HG02759 (cell line): Measurements from ENCODE around the gene FGR.

ENCODE experiments used
- ATAC-seq: cut with Tn5 transposase; IDR thresholded peaks from one replicate; pipeline ENCODE4 v1.9.1; 2021; ENCODE audit warnings: mild to moderate bottlenecking, moderate library complexity; ENCODE audit not compliant: unreplicated experiment

Gene FGR

DNA sequence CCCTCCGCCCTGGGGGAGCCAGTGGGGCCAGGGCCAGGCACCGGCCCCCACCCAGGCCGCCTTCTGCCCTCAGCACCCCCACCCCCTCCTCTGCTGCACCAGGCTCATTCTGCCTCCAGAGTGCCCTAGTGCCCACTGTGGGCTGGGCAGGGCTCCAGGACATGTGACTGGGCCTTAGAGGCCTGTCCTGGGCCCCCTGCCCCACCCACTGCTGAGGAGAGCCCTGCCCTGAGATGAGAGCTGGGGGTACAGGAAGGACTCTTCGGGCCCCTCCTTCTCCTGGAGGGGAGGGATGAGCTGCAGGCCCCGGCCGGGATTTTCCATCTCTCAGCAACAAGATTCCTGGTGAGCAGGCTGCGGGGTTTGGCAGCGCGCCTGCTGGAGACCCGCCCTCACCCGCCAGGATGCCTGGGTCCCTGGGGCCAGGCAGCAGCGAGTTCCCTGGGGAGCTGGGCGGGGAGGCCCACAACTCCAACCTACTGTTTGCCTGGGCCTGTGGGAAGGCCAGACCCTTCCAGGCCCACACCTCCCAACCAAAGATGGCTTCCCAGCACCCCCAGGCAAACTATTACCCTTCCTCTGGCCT lies 45.1 kb downstream of the FGR start:
- ATAC-seq: no peak

DNA sequence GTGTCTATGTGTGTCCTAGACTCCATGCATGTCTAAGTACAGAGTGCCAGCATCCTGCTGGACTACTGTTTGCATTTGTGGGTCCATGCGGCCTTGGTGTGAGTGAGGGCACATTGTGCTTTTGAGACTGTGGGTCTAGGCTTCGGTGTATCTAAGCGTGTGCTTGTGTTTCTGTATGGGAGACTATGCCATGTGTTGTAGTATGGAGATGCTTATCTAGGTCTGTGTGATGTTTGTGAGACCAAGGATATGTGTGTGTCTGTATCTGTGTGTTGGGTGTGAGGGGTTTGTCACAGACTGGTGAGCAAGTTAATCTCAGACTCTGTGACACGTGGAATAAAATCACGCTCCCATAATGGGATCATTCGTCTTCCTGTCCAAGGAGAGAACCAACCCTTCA lies 45.5 kb downstream of the FGR start:
- no peak for ATAC-seq

DNA sequence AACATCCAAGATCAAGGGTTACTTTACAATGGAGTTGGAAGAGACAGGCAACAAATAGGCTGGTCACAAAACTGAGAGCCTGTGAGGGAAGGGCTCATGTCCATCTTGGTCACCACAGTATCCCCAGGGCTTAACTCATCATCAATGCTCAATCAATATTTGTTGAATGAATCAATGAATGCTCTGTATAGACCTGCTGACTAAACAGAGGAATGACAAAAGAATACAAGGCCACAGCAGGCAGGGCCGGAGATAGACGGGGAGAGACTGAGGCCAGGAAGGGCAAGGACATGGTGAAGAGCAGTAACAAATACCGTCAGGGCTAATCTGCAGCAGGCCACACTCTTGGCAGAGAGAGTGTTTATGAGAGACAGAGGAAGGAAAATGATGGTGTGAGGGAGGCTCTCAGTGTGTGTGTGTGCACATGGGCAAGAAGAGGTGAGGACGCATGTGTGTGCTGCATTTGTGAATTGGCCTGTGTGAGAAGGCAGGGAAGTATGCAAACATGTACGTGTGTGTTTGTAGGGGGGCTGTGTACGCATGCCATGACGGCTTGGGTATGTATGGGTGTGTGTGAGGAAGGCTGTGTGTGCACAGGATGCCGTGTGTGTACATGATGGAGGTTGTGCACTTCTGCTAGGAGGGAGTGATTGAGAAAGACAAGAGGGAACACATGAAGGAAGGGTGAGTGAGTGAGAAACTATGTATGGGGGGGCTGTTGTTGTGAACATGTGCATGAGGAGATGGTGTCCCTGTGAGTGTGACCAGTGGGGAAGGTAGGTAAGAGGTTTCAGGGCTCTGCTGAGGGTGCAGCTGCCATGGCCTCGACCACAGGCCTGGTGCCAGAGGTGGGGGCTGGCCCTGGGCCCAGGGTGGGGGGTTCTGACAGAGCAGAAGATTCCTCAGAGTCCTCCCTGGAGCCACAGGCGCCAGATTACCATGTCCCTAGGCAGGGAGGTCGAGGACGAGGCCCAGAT lies 46.4 kb downstream of the FGR start:
- no peak for ATAC-seq

DNA sequence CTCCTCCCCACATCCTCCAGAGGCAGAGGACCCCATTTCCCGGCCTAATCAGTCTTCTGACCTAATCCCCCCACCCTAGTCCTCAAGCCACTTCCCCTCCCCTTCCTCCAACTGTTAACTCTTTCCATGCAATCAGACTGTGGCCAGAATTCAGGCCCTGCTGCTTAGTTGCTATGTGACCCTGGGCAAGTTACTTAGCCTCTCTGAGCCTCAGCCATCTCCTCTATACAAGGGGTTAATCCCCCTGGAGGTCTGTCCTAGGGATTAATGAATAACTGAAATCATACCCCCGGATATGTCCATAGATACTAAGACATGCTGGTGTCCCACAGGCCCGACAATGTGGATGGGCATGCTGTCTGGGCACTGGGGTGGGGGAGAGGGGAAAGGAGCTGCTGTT lies 49.3 kb downstream of the FGR start:
- no peak for ATAC-seq

DNA sequence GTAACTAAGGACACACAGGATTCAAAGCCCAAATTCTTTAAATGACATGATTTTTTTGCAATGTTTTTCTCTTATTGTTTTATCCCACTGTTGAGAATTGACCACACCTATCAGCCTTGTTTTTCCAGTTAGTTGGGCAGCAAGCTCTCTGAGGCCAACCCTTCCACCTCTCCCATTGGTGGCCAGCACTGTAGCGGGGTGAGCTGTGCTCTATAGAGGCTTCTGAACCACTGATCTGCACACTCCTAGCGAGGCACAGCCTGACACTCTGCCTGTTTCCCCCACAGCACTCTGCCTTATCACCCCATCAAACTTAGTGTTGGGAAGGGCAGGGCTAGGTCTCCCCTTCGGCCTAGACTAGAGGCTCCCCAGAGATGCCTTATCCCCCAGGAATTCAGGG lies 50.5 kb downstream of the FGR start:
- ATAC-seq: no peak

DNA sequence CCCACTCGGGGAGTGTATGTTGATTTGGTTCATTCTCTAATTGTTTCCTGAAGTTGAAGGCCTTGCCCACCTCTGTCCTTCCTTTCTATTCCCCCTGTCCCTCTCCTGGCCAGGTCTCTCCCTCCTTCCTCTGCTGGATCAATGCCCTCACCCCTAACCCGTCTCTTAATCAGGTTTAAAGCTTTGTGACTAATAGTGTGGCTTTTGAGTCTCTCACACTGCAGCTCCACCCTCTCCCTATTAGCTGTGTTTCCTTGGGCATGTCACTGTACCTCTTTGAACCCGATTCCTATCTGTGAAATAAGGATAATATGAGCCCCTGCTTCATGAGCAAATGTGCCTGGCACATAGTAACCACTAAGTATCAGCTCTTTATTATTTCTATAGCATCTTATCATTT lies 51.5 kb downstream of the FGR start:
- no peak for ATAC-seq

DNA sequence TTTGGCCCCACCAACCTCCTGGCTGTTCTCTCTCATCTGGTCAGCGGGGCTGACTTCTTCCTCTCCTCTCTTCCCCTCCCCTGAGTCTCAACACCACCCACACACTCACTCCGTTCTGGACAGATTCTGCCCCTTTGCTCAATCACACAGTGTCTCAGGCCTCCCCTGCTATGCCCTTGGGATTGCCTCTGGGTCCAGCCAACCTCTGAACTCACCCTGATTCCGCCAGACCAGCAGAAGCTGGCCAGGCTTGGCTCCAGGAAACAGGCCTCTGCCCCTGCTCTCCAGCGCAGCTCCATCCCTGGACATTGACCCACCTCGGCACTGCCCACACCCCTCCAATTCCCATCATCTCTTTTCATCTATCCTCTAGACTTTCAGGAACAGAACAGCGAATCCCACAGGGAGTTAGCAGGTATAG lies 53.2 kb downstream of the FGR start:
- no peak for ATAC-seq

DNA sequence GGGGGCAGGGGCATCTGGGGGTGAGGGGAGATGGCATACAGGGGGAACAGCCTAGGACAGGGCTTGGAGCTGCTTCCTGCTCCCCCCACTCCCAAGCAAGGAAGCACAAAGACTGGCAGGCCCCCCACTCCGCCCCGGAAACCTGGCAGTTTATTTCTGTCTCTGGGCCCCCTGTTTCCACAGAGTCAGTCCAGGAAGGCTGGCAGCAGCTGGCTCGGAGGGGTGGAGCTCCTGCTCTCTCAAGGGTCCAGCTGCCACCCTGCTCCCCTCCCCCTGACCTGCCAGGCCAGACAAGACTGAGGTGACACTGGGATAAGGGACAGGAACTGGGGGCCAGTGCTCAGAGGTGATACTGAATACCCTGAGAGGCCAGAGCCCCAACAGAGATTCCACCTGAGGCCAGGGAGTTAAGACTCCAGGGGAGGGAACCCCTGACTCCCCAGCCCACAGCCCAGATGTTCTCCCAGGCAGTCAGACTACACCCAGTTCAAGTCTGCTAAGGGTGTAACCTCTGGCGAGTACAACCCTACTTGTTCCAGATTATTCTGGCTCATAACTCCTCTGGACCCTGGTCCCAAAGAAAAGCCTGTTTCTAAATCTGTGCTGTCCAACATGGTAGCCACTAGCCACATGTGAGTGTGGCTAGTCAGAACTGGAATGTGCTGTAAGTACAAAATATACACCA lies 57.3 kb downstream of the FGR start:
- ATAC-seq: no peak

DNA sequence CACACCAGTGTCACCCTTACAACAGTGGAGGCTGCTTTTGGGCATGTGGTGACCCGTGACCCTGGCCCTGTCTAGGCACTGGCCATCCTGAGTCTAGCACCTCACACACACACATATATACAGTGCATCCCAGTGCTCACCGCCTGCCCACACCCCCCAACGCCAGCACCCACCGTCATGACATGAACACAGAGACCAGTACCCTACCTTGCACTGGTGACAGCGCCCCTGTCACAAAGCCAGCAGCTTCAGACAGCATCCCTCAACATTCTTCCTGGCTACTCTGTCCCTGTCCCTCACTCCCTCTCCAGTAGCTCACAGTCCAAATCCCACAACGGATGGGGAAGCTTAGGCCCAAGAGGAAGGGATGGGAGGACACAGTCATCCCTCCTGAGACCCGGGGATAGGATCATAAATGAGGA lies 58.2 kb downstream of the FGR start:
- no peak for ATAC-seq

DNA sequence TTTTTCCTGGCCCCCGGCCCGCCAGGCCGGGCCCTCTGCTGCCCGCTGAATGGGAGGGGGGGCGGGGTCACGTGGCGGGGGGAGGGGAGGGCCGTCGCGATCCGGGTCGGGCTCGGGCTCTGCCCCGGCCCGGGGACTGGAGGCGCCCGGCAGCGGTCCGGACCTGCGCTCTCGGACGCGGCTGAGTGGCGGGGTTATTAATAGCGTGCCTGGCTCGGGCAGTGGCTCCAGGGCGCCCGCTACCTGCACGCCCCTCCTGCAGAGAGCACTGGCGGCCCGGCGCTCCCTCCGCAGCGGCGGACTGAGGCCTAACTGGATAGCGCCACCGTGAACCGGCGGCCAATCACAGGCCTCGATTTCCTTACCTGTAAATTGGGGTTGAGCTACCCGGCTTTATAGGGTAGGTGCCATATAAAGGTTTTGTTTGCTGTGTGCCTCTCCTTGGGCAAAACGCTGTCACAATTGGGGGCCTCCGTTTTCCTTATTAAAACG lies 59.1 kb downstream of the FGR start:
- ATAC-seq: no peak

DNA sequence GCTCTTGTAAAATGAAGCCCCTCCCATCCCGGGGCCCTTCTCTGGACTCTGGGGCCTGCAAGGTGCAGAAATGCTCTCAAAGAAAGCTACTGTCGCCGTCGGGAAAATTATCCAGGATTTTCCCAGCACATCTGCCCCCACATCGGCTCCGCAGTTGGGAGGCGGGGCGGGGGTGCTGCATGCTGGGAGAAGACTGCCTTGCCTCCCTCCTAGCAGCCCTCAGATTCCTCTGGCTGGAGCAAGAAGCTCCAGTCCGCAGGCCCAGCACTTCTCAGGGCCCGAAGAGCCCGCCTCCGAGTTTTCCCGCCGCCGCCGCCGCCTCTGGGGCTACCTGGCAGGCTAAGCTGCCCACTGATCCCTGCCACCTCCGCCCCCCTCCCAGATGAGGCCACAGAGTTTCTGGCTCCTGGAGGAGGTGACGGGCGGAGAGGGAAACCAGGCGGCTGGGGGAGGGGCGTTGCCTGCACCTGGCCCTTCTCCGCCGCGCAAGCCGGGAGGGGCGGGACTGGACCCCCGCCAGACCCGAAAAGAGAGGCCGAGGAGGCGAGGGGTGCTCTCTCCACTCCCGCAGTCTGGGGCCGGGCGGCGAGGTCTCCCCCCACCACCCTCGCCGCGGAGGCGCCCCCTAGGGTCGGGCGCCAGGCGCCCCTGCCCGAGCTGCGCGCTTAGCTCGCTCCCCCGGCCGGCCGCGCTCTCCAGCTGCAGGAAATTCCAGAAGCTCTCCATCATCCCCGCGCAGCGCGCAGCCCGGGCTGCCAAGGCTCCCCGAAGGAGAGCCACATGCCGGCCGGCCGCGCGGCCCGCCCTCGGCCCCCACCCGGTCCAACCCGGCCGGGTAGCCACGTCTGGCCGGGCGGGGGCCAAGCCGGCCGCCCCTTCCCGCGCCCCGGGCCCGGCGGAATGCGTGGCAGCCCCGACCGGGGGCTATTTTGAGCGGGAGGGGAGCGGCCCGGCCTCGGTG lies 59.8 kb downstream of the FGR start:
- ATAC-seq: no peak

DNA sequence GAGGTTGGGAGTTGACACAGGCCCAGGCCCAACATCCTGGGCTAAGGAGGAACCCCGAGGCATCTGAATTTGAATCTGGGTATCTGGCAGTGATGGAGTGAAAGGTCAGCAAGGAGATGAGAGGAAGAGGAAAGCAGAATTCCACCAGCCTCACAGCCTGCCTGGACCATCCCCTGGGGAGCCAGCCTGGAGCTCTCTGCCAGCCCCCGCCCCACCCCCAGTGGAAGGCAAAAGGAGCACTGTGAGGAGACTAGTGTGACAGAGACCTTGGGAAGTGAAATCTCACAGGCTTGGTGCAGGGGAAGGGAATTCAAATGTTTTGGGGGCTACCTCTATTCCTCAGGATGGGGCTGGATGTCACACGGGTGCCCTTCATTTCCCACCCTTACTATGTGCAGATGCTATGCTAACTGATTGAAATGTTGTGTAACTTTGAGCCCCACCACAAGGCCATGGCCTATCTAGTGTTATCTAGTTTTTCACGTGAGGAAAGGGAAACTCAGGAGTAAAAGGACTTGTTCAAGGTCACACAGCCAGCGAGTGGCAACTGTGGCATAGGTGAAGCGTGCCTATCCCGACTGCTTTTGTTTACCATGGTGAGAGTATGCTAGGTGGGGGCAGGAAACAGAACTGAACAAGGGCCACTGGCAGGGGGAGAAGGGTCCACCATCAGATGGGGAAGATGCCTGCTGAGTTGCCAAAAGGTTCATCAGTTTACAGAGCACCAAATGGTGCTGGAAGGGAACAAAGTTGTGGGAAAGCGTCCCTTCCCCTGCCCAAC lies 60.8 kb downstream of the FGR start:
- ATAC-seq: no peak

DNA sequence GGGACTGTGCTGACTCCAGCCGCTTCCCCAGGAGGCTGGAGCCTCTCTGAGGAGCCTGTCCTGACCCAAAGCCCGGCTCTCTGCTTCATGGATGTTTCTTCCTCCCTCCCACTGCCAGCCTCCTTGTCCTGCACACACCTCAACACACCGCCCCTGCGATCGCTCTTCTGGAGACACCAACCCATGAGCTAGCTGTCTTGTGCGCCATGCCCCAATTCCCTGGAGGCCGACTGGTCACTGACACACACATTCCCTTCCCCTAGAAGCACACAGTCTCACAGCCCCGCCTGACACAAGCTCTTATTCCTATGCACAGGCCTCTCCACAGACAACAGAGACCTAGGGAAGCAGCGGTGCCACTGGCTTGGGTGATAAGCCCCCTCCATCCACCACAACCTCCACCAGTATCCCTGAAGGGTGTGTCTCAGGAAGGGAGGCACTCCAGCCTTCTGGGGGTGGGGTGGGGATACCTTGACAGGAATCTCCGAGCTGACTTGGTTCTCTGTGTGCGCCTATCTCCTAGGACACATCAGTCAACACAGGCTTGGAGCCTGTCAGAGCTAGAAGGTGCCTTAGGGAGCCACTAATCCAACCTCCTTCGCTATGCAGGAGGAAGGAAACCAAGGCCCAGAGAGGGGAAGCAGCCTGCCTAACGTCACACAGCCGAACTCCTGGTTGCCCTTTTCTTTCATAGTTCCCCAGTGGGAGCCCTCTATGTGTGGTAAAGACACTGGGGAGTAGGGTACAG lies 62.1 kb downstream of the FGR start:
- ATAC-seq: no peak

DNA sequence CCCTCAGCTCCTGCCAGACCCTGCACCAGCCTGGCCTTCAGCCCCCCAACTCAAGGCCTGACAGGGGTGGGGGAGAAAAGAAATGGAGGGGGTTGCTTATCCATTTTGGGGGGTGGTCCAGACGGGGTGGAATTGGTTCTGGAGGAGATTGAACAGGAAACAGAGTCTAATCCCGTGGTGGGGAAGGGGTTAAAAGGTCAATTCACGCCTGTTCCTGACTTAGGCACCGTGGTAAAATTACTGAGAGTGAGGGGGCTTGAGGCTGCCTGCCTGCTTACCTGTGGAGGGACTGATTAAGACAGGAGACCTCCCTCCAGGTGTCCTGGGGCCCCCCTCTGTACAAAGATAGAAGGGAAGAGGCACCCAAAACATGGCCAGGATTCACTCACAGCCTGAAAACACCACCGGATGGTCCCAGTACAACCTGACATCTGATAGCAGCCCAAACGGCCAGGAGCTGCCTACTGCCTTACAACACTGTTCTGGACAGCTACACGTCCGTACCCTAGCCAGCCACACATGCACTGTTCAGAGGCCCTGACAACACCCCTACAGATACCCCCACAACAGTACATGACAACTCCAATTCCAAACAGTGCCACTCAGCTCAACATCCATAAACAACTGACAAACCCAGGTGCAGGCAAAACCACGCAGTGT lies 62.8 kb downstream of the FGR start:
- ATAC-seq: no peak

DNA sequence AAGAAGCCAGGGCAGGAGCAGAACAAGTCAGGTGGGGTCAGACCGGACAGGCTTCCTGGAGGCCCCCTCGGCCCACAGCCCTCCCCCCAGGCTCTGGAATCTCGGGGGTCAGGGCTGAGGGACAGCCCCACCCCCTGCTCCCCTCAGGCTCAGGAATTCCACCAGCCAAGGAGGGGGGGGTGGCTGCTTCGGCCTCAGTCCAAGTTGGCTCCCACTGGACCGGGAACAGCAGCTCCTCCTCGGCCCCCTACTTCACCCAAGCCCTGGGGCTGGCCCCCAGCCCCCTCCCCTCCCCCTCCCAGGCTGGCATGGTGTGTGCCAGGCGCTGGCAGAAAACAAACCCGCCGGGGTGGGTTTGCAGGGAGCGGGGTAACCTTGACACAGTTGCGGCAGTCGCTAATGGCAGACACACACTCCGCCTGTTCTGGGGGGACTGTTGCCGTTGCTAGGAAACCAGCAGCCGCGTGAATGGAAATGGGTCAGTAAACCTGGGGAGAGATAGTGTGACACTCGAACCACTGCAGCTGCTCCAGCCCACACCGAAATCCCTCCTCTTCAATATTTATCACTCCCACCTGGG lies 63.5 kb downstream of the FGR start:
- ATAC-seq: no peak

DNA sequence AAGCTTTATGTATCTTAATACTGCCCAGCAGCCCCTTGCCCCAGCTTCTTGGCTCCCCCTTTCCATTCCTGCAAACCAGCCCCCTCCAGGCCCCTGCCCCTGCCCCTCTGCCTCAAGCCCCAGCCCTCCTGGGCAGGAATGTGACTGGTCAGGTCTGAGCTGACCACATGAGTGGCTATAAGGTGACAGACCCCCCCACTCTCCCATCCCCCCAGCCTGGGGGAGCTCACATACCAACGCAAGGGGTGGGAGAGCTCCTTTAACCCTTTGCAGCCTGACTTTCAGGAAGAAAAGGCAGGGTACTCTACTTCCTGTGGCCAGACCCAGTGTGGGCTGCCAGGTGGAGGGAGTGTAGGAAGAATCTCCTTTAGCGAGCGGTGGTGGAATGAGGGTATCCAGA lies 64.2 kb downstream of the FGR start:
- ATAC-seq: no peak

DNA sequence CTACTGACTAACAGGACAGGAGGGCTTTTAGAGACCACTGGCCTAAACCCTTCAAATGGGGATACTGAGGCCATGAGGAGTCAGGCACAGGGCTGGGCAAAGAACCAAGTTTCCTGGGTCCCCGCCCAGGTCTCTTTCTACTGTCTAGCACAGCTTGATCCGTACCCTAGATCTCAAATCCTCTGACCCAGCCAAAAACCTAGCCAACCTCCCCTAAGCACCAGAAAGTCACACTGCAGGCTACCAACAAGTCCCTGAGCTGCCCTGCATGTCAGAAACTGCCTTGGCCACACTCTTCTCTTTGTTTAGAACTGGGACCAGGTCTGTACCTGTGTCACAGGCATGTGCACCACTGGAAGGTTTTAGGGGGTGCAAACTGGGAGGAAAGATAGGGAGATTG lies 64.6 kb downstream of the FGR start:
- ATAC-seq: no peak
